Trophoblast cell (in vitro differentiated cells and primary cell): ENCODE data around the gene PRPSAP2.

ENCODE experiments used
- DNase-seq, 2 donors: peaks; one replicate each; pipeline ENCODE4 v3.0.0-alpha.2; 2016
- H2AFZ ChIP-seq: 2 replicates; pipeline ENCODE4 v1.6.1; 2013; ENCODE audit warnings: low read length, moderate library complexity, mild to moderate bottlenecking; ENCODE audit not compliant: insufficient read depth, poor library complexity
- H2AK5ac ChIP-seq: 2 replicates; pipeline ENCODE4 v1.6.1; 2013; ENCODE audit warnings: mild to moderate bottlenecking, low read length
- H2BK120ac ChIP-seq: 2 replicates; pipeline ENCODE4 v1.6.1; 2013; ENCODE audit warnings: low read length, mild to moderate bottlenecking, moderate library complexity; ENCODE audit not compliant: insufficient read depth, poor library complexity
- H2BK12ac ChIP-seq: 2 replicates; pipeline ENCODE4 v1.6.1; 2013; ENCODE audit warnings: mild to moderate bottlenecking, low read length, moderate library complexity
- H2BK5ac ChIP-seq: 2 replicates; pipeline ENCODE4 v1.6.1; 2013; ENCODE audit warnings: low read length, low read depth, moderate library complexity, mild to moderate bottlenecking; ENCODE audit not compliant: poor library complexity
- H3K14ac ChIP-seq: 2 replicates; pipeline ENCODE4 v1.6.1; 2013; ENCODE audit warnings: mild to moderate bottlenecking, low read length
- H3K18ac ChIP-seq: 2 replicates; pipeline ENCODE4 v1.6.1; 2013; ENCODE audit warnings: mild to moderate bottlenecking, low read length
- H3K23ac ChIP-seq: 2 replicates; pipeline ENCODE4 v1.6.1; 2013; ENCODE audit warnings: low read length
- H3K27ac ChIP-seq: 2 replicates; pipeline ENCODE4 v1.5.1; 2013; ENCODE audit warnings: low read depth, mild to moderate bottlenecking, inconsistent platforms, low read length, moderate library complexity
- H3K27me3 ChIP-seq: 2 replicates; pipeline ENCODE4 v1.6.1; 2013; ENCODE audit warnings: inconsistent platforms, mild to moderate bottlenecking, low read length, moderate library complexity; ENCODE audit not compliant: insufficient read depth
- H3K36me3 ChIP-seq, 2 experiments: 1 replicate in 1 of 2; 2 replicates in 1 of 2; pipeline ENCODE4 v1.6.1; 2013; ENCODE audit warnings: low read length in 2 of 2, mild to moderate bottlenecking in 2 of 2, moderate library complexity in 1 of 2; ENCODE audit not compliant: insufficient read depth in 2 of 2, control insufficient read depth in 1 of 2
- H3K4ac ChIP-seq: 2 replicates; pipeline ENCODE4 v1.6.1; 2013; ENCODE audit warnings: low read depth, mild to moderate bottlenecking, low read length, moderate library complexity
- H3K4me1 ChIP-seq, 2 experiments: 1 replicate in 1 of 2; 2 replicates in 1 of 2; pipeline ENCODE4 v1.6.1; 2013; ENCODE audit warnings: low read length in 2 of 2, mild to moderate bottlenecking in 2 of 2, moderate library complexity in 1 of 2; ENCODE audit not compliant: insufficient read depth in 2 of 2, control insufficient read depth in 1 of 2
- H3K4me2 ChIP-seq: 2 replicates; pipeline ENCODE4 v1.6.1; 2013; ENCODE audit warnings: inconsistent platforms, mild to moderate bottlenecking, low read length, moderate library complexity
- H3K4me3 ChIP-seq: 2 replicates; pipeline ENCODE4 v1.5.1; 2013; ENCODE audit warnings: mild to moderate bottlenecking, low read depth, low read length, inconsistent platforms
- H3K79me1 ChIP-seq: one replicate; pipeline ENCODE4 v1.6.1; 2013; ENCODE audit warnings: low read length
- H3K79me2 ChIP-seq: 2 replicates; pipeline ENCODE4 v1.6.1; 2013; ENCODE audit warnings: low read length, mild to moderate bottlenecking; ENCODE audit not compliant: control insufficient read depth, insufficient read depth, poor library complexity
- H3K9ac ChIP-seq: 2 replicates; pipeline ENCODE4 v1.6.1; 2013; ENCODE audit warnings: mild to moderate bottlenecking, low read length
- H3K9me3 ChIP-seq: 2 replicates; pipeline ENCODE4 v1.6.1; 2013; ENCODE audit warnings: low read depth, mild to moderate bottlenecking, control low read depth, inconsistent platforms, low read length; ENCODE audit not compliant: insufficient read depth
- H4K12ac ChIP-seq: 2 replicates; pipeline ENCODE4 v1.6.1; 2013; ENCODE audit warnings: low read depth, mild to moderate bottlenecking, low read length, moderate library complexity
- H4K8ac ChIP-seq: 2 replicates; pipeline ENCODE4 v1.6.1; 2013; ENCODE audit warnings: low read depth, mild to moderate bottlenecking, low read length, moderate library complexity
- H4K91ac ChIP-seq: one replicate; pipeline ENCODE4 v1.6.1; 2013; ENCODE audit warnings: low read depth, mild to moderate bottlenecking, low read length, moderate library complexity
- WGBS: extraction: QIAGEN DNeasy Blood & Tissue Kit; methylation state at CpG from one replicate; pipeline ENCODE4 v1.1.7; 2013; ENCODE audit warnings: missing lambda C conversion rate; ENCODE audit not compliant: insufficient read length, insufficient coverage; ENCODE audit errors: extremely low coverage; 5-methylcytosine and 5-hydroxymethylcytosine counted together

Gene PRPSAP2

GRCh38 chr17:18959845-18960240 lies 101.9 kb downstream of the PRPSAP2 start:
- no peak overlapping the region for H4K12ac ChIP-seq
- no peak overlapping the region for H3K4me3 ChIP-seq
- no peak overlapping the region for H3K23ac ChIP-seq
- no peak overlapping the region for H4K8ac ChIP-seq
- no peak for DNase-seq
- peaks cover 14% of the 10 kb centered on the region for H3K79me1 ChIP-seq
- no peaks in the 10 kb centered on the region for H3K27me3 ChIP-seq
- H3K4me1 ChIP-seq: peaks cover 15 to 27% of the 10 kb centered on the region in 2 experiments
- no peak overlapping the region for H3K4me2 ChIP-seq
- H3K27ac ChIP-seq: no peak overlapping the region
- no peak overlapping the region for H3K18ac ChIP-seq
- no peaks in the 10 kb centered on the region for H3K36me3 ChIP-seq
- no peak overlapping the region for H2BK5ac ChIP-seq
- H3K14ac ChIP-seq: no peak overlapping the region
- H2AFZ ChIP-seq: no peak overlapping the region
- no peak overlapping the region for H3K9ac ChIP-seq
- no peak overlapping the region for H2BK120ac ChIP-seq
- H3K9me3 ChIP-seq: no peaks in the 10 kb centered on the region
- WGBS: no CpG with 5 or more reads among the region's 5 CpGs
- no peak overlapping the region for H2AK5ac ChIP-seq
- H3K79me2 ChIP-seq: no peaks in the 10 kb centered on the region
- no peak overlapping the region for H4K91ac ChIP-seq
- H3K4ac ChIP-seq: no peak overlapping the region
- H2BK12ac ChIP-seq: no peak overlapping the region

- H4K91ac ChIP-seq: peak overlapping the region; percentile 1
- no CpG with 5 or more reads among the region's 15 CpGs for WGBS
Observed at GRCh38 chr17:18960241-18960665, 102.3 kb downstream of the PRPSAP2 start.

GRCh38 chr17:18960803-18961511 lies 103.0 kb downstream of the PRPSAP2 start:
- Histone ChIP-seq H3K9ac (no peak overlapping the region), H3K4me3 (no peak overlapping the region), H2AK5ac (peak overlapping the region; percentile 14), H4K8ac (no peak overlapping the region), H2AFZ (no peak overlapping the region), H3K4me2 (no peak overlapping the region), H3K18ac (no peak overlapping the region), H3K79me1 (peaks cover 14% of the 10 kb centered on the region), H3K27ac (no peak overlapping the region), H2BK120ac (no peak overlapping the region), H2BK5ac (no peak overlapping the region), H4K91ac (no peak overlapping the region), H3K36me3 (no peaks in the 10 kb centered on the region), H3K4ac (no peak overlapping the region), H3K27me3 (no peaks in the 10 kb centered on the region), H2BK12ac (peak overlapping the region; percentile 19), H3K79me2 (no peaks in the 10 kb centered on the region), H3K4me1 (peaks cover 15 to 27% of the 10 kb centered on the region in 2 experiments), H3K23ac (no peak overlapping the region), H4K12ac (no peak overlapping the region), H3K14ac (no peak overlapping the region), H3K9me3 (no peaks in the 10 kb centered on the region)
- no CpG with 5 or more reads among the region's 17 CpGs for WGBS
- DNase-seq: peak; percentile 73 to 93

More at GRCh38 chr17:18960241-18960665, 102.3 kb downstream of the PRPSAP2 start:
- no peak overlapping the region for H4K8ac ChIP-seq
- no peak overlapping the region for H2BK120ac ChIP-seq
- no peak overlapping the region for H3K9ac ChIP-seq
- no peak overlapping the region for H3K4me3 ChIP-seq
- peaks cover 15 to 27% of the 10 kb centered on the region in 2 experiments for H3K4me1 ChIP-seq
- H2BK12ac ChIP-seq: no peak overlapping the region
- H3K79me2 ChIP-seq: no peaks in the 10 kb centered on the region
- H2AFZ ChIP-seq: no peak overlapping the region
- no peak overlapping the region for H3K14ac ChIP-seq
- H2AK5ac ChIP-seq: peak overlapping the region; percentile 16
- H3K9me3 ChIP-seq: no peaks in the 10 kb centered on the region
- DNase-seq: no peak
- no peak overlapping the region for H4K12ac ChIP-seq
- H3K27ac ChIP-seq: no peak overlapping the region
- no peak overlapping the region for H2BK5ac ChIP-seq
- H3K4ac ChIP-seq: no peak overlapping the region
- H3K4me2 ChIP-seq: no peak overlapping the region
- H3K27me3 ChIP-seq: no peaks in the 10 kb centered on the region
- H3K23ac ChIP-seq: no peak overlapping the region
- H3K36me3 ChIP-seq: no peaks in the 10 kb centered on the region
- no peak overlapping the region for H3K18ac ChIP-seq
- peaks cover 14% of the 10 kb centered on the region for H3K79me1 ChIP-seq

GRCh38 chr17:18961634-18962493 lies 103.9 kb downstream of the PRPSAP2 start:
- H2BK120ac ChIP-seq: peak overlapping the region; percentile 47
- H3K79me1 ChIP-seq: peaks cover 15% of the 10 kb centered on the region
- H2AFZ ChIP-seq: no peak overlapping the region
- no CpG with 5 or more reads among the region's 16 CpGs for WGBS
- no peak for DNase-seq
- no peak overlapping the region for H3K23ac ChIP-seq
- H4K91ac ChIP-seq: peak overlapping the region; percentile 56
- no peak overlapping the region for H4K8ac ChIP-seq
- H4K12ac ChIP-seq: no peak overlapping the region
- no peak overlapping the region for H3K14ac ChIP-seq
- no peak overlapping the region for H3K18ac ChIP-seq
- no peak overlapping the region for H3K27ac ChIP-seq
- H3K9ac ChIP-seq: no peak overlapping the region
- no peaks in the 10 kb centered on the region for H3K36me3 ChIP-seq
- peak overlapping the region; percentile 29 for H2BK12ac ChIP-seq
- no peak overlapping the region for H3K4me3 ChIP-seq
- H3K79me2 ChIP-seq: no peaks in the 10 kb centered on the region
- H2AK5ac ChIP-seq: peak overlapping the region; percentile 32
- peaks cover 15 to 27% of the 10 kb centered on the region in 2 experiments for H3K4me1 ChIP-seq
- H3K9me3 ChIP-seq: no peaks in the 10 kb centered on the region
- no peak overlapping the region for H3K4me2 ChIP-seq
- H3K27me3 ChIP-seq: no peaks in the 10 kb centered on the region
- no peak overlapping the region for H3K4ac ChIP-seq
- H2BK5ac ChIP-seq: no peak overlapping the region
